Naive thymus-derived CD4-positive, alpha-beta T cell (primary cell): ENCODE data around the gene SHISA7. TPM values are rescaled to one million over a fixed set of nuclear protein-coding genes. Genes with fewer than 3 reads are reported as not detected.
A peak's percentile ranks its signal among the peaks of the same experiment; 100 is the strongest.

Experiments used
- ATAC-seq: fragments of 150-1000 bp; cut with Tn5 transposase; 2 replicates; pipeline ENCODE4 v1.10.0; 2021; ENCODE audit warnings: mild to moderate bottlenecking, moderate library complexity
- CTCF ChIA-PET: fragments of 350-600 bp; sonication (Branson Sonifier 250); formaldehyde crosslinking; loops from one replicate; lab custom pipeline; 2021; ENCODE audit warnings: antibody characterized with exemption; lab: Charles Lee
- POLR2A ChIA-PET: fragments of 350-600 bp; sonication (Branson Sonifier 250); formaldehyde crosslinking; loops from one replicate; lab custom pipeline; 2021; ENCODE audit warnings: antibody characterized with exemption, inconsistent platforms; lab: Charles Lee
- DNase-seq, 9 donors: peaks; one replicate each; pipeline versions ENCODE4 v3.0.0 to v3.0.0-alpha.2; 2020 to 2022; ENCODE audit warnings: mixed read lengths in 1 of 9
- H3K27ac ChIP-seq: one replicate; pipeline ENCODE4 v1.7.0; 2013; ENCODE audit warnings: mild to moderate bottlenecking, low read depth, low read length, moderate library complexity
- H3K27me3 ChIP-seq, 2 donors: one replicate each; pipeline ENCODE4 v1.7.0; 2013; ENCODE audit warnings: low read length in 2 of 2, mild to moderate bottlenecking in 2 of 2, moderate library complexity in 2 of 2; ENCODE audit not compliant: control insufficient read depth in 2 of 2, insufficient read depth in 2 of 2
- H3K36me3 ChIP-seq, 3 experiments: 1 replicate in 2 of 3; 2 replicates in 1 of 3; pipeline ENCODE4 v1.7.0; 2013; ENCODE audit warnings: low read length in 3 of 3, mild to moderate bottlenecking in 3 of 3, moderate library complexity in 1 of 3; ENCODE audit not compliant: insufficient read depth in 3 of 3, control insufficient read depth in 2 of 3
- H3K4me1 ChIP-seq, 2 donors: one replicate each; pipeline ENCODE4 v1.7.0; 2013; ENCODE audit warnings: low read length in 2 of 2, mild to moderate bottlenecking in 2 of 2, moderate library complexity in 1 of 2; ENCODE audit not compliant: control insufficient read depth in 2 of 2, insufficient read depth in 2 of 2
- H3K4me3 ChIP-seq: 2 replicates; pipeline ENCODE4 v1.7.0; 2013; ENCODE audit warnings: mild to moderate bottlenecking, low read length
- H3K9me3 ChIP-seq, 3 experiments: 1 replicate in 2 of 3; 2 replicates in 1 of 3; pipeline ENCODE4 v1.7.0; 2013; ENCODE audit warnings: low read length in 3 of 3; ENCODE audit not compliant: control insufficient read depth in 2 of 3
- H3K27ac Mint-ChIP-seq, 9 donors: one replicate each; pipeline ENCODE4 v1.8.0; 2020 to 2022; ENCODE audit warnings: mixed read lengths in 9 of 9, mild to moderate bottlenecking in 8 of 9, moderate library complexity in 5 of 9, inconsistent platforms in 2 of 9
- H3K27me3 Mint-ChIP-seq, 5 donors: one replicate each; pipeline ENCODE4 v1.8.0; 2021 to 2022; ENCODE audit warnings: mixed read lengths in 5 of 5, mild to moderate bottlenecking in 1 of 5
- H3K36me3 Mint-ChIP-seq, 5 donors: one replicate each; pipeline ENCODE4 v1.8.0; 2020 to 2022; ENCODE audit warnings: mixed read lengths in 5 of 5, mild to moderate bottlenecking in 3 of 5, inconsistent platforms in 1 of 5
- H3K4me1 Mint-ChIP-seq, 7 donors: one replicate each; pipeline ENCODE4 v1.8.0; 2020 to 2022; ENCODE audit warnings: mixed read lengths in 7 of 7, mild to moderate bottlenecking in 3 of 7, inconsistent platforms in 1 of 7
- H3K4me3 Mint-ChIP-seq, 10 donors: one replicate each; pipeline ENCODE4 v1.8.0; 2020 to 2022; ENCODE audit warnings: mild to moderate bottlenecking in 10 of 10, mixed read lengths in 10 of 10, moderate library complexity in 6 of 10, inconsistent platforms in 2 of 10
- H3K9me3 Mint-ChIP-seq, 11 donors: one replicate each; pipeline ENCODE4 v1.8.0; 2020 to 2022; ENCODE audit warnings: mixed read lengths in 11 of 11, mild to moderate bottlenecking in 4 of 11, inconsistent platforms in 1 of 11, moderate library complexity in 1 of 11
- intact Hi-C, 2 donors: fragments of 100-400 bp; cut with micrococcal nuclease; formaldehyde crosslinking; loops; one replicate each; pipeline ENCODE4 v1.15.1; 2023
- polyA plus RNA-seq, 2 donors: library from polyadenylated mRNA; unstranded; fragments of 300-500 nt; fragmentation: Illumina TruSeq; gene quantifications; one replicate each; pipeline ENCODE4 v1.2.3, GENCODE V29; 2021
- total RNA-seq, 6 experiments: library from RNA in 5 of 6; stranded (reverse) in 5 of 6; gene quantifications; 1 replicate in 5 of 6; 2 replicates in 1 of 6; pipeline ENCODE4 v1.2.3 and lab custom pipeline; 2021 to 2026

SHISA7 gene
- total and polyA plus RNA-seq, 7 experiments from 2014 or later, result not detected

DNA sequence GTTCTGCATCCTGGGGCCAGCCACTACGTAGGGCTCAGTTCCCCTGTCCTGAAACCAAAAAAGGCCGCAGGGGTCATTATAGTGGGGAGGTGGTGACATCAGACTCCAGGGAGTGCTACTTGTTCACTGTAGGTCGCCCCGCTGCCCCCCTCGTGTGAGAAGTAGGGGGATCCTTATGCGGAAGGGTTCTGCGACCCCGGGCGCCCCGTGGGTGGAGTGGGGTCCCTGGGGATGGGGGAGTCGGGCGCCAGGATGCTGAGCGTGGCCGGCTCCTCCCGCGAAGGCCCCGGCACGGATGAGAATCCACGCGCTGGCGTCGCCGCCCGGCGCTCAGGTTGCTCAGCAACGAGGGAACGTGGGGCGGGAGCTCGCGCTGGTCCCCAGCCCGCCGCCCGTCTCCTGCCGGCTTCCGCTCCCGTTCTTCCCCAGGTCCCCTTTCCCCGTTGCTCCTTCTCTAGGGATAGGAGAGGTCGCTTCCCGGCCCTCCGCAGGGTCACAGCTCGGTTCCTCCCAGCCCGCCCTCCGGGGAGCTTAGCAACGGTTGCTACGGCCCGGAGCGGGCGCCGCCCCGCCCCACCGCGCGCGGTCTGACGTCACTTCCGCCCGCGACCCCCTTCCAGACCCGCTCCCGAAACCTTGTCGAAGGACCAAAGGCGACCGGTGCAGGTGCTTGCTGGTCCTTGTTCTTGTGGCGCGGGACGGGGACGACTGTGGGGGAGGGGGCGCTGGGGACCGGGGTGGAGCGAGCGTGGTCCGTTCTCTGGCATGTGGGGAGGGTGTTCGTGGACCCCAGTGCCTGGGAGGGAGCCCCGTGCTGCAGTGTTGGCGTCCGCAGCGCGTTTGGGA is 41.7 kb upstream of the SHISA7 start, which contains the start of gene NAT14:
Gene NAT14 (plus strand): TSS at position 596 of the 846 bp plus-strand sequence. CDS start 521 bp downstream, outside the sequence.
- no peaks in the 10 kb centered on the region for H3K27me3 Mint-ChIP-seq
- Histone ChIP-seq H3K27ac (peak within 1 kb of the TSS; percentile 63), H3K27me3 (no peaks in the 10 kb centered on the region), H3K36me3 (peaks cover 0 to 21% (median 0%) of the 10 kb centered on the region in 3 experiments), H3K4me1 (peaks cover 12 to 13% of the 10 kb centered on the region in 2 donors), H3K4me3 (peak within 1 kb of the TSS; percentile 75), H3K9me3 (no peaks in the 10 kb centered on the region)
- peaks cover 5 to 23% (median 9%) of the 10 kb centered on the region in 7 donors for H3K4me1 Mint-ChIP-seq
- CTCF ChIA-PET, result interaction anchor here (0.6 to 1.1 kb wide), 3 partner anchors 18 to 356 kb away, joined by 3 read pairs; partner anchors contain the start of gene ZNF784
- DNase-seq, result peak; percentile 41 to 79 (median 62)
- H3K27ac Mint-ChIP-seq, result peak within 1 kb of the TSS; percentile 8 to 93 (median 83)
- no peaks in the 10 kb centered on the region for H3K9me3 Mint-ChIP-seq
- ATAC-seq, result peak; percentile 78
- H3K36me3 Mint-ChIP-seq, result peaks cover 0 to 2% (median 0%) of the 10 kb centered on the region in 5 donors
- intact Hi-C loops, result loop anchor here (1.0 to 2.0 kb wide), 3 partner anchors 9 to 18 kb away; partner anchors contain the start of gene ZNF628 (in 2 of the 2)
- H3K4me3 Mint-ChIP-seq, result peak within 1 kb of the TSS; percentile 72 to 89 (median 78)
- POLR2A ChIA-PET, result interaction anchor here (0.6 to 1.6 kb wide), 8 partner anchors 8 to 374 kb away, joined by 3 to 5 read pairs (median 4); partner anchors contain the start of gene ZNF628

DNA sequence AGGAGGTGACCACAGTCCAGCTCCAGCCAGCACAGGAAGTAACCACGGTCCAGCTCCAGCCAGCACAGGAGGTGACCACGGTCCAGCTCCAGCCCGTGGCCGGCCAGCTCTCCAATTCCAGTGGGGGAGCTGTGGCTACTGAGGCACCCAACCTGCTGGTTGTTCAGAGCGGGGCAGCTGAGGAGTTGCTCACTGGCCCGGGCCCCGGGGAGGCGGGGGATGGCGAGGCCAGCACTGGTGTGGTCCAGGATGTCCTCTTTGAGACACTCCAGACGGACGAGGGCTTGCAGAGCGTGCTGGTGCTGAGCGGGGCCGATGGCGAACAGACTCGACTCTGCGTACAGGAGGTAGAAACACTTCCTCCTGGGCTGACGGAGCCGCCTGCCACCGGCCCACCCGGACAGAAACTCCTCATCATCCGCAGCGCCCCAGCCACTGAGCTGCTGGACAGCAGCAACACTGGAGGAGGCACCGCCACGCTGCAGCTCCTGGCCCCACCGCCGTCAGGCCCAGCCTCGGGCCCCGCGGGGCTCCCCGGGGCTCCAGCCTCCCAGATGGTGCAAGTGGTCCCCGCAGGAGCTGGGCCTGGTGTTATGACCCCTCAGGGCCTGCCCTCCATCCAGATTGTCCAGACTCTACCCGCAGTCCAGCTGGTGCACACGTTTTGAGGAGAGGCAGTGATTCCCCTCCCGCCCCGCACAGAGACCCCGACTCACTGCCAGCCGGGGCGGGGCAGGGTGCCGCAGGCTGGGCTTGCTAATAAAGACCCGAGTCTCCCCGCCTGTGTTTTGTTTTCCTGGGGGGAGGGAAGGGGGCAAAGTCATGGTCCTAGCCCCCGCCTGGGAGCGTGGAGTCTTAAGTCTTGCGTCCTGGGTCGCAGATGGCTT is 40.8 kb upstream of the SHISA7 start:
- ATAC-seq (no peak), DNase-seq (no peak)
- H3K4me1 Mint-ChIP-seq, result peaks cover 9 to 31% (median 16%) of the 10 kb centered on the region in 7 donors
- peak overlapping the region; percentile 63 for H3K27ac ChIP-seq
- peaks cover 0 to 6% (median 1%) of the 10 kb centered on the region in 5 donors for H3K36me3 Mint-ChIP-seq
- peak overlapping the region; percentile 29 to 89 (median 72) for H3K4me3 Mint-ChIP-seq
- ChIA-PET CTCF (interaction anchor here (1.1 kb wide), 1 partner anchor 140 kb away, joined by 3 read pairs; the partner anchor contains the start of gene ZNF784), POLR2A (interaction anchor here (0.6 to 1.6 kb wide), 4 partner anchors 8 to 143 kb away, joined by 3 to 5 read pairs (median 4); partner anchors contain the start of gene ZNF628)
- H3K4me3 ChIP-seq, result peak overlapping the region; percentile 75
- no peaks in the 10 kb centered on the region for H3K27me3 ChIP-seq
- intact Hi-C loops, result loop anchor here in 1 of 2 donors (2.0 kb wide), 1 partner anchor 19 kb away; no protein-coding TSS in a partner anchor
- H3K36me3 ChIP-seq, result peaks cover 0 to 21% (median 0%) of the 10 kb centered on the region in 3 experiments
- H3K9me3 ChIP-seq, result no peaks in the 10 kb centered on the region
- peak overlapping the region in 4 of 9 donors; percentile 17 to 64 (median 46) for H3K27ac Mint-ChIP-seq
- H3K27me3 Mint-ChIP-seq, result no peaks in the 10 kb centered on the region
- H3K9me3 Mint-ChIP-seq, result peaks cover 0 to 2% (median 0%) of the 10 kb centered on the region in 11 donors
- H3K4me1 ChIP-seq, result peaks cover 12 to 13% of the 10 kb centered on the region in 2 donors

- peaks cover 0 to 8% (median 1%) of the 10 kb centered on the region in 5 donors for H3K36me3 Mint-ChIP-seq
- Histone ChIP-seq H3K27me3 (no peaks in the 10 kb centered on the region), H3K9me3 (no peaks in the 10 kb centered on the region), H3K27ac (no peak overlapping the region), H3K4me1 (peaks cover 12 to 15% of the 10 kb centered on the region in 2 donors), H3K4me3 (no peak overlapping the region), H3K36me3 (peaks cover 0 to 21% (median 0%) of the 10 kb centered on the region in 3 experiments)
- POLR2A ChIA-PET, result no interaction called here
- H3K27ac Mint-ChIP-seq, result no peak overlapping the region
- CTCF ChIA-PET, result no interaction called here
- H3K4me3 Mint-ChIP-seq, result peak overlapping the region in 3 of 10 donors; percentile 29 to 59 (median 29)
- H3K27me3 Mint-ChIP-seq, result no peaks in the 10 kb centered on the region
- DNase-seq (no peak), ATAC-seq (no peak)
- intact Hi-C loops, result no loop called here
- H3K9me3 Mint-ChIP-seq, result peaks cover 0 to 2% (median 0%) of the 10 kb centered on the region in 11 donors
- H3K4me1 Mint-ChIP-seq, result peaks cover 14 to 39% (median 23%) of the 10 kb centered on the region in 7 donors
Observed at GRCh38 chr19:55482967-55483705, 40.0 kb upstream of the SHISA7 start.

DNA sequence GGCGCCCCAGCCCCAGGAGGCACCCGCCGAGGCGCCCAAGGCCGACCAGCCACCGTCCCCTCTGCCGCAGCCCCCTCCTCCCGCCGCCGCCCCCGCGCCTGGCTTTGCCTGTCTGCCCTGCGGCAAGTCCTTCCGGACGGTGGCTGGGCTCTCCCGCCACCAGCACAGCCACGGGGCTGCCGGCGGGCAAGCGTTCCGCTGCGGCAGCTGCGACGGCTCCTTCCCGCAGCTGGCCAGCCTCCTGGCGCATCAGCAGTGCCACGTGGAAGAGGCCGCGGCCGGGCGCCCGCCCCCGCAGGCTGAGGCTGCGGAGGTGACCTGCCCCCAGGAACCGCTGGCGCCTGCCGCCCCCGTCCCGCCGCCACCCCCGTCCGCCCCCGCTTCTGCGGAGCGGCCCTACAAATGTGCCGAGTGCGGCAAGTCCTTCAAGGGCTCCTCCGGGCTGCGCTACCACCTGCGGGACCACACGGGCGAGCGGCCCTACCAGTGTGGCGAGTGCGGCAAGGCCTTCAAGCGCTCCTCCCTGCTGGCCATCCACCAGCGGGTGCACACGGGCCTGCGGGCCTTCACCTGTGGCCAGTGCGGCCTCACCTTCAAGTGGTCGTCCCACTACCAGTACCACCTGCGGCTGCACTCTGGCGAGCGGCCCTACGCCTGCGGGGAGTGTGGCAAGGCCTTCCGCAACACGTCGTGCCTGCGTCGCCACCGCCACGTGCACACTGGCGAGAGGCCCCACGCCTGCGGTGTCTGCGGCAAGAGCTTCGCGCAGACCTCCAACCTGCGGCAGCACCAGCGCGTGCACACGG is 39.3 kb upstream of the SHISA7 start:
- peaks cover 17 to 22% of the 10 kb centered on the region in 2 donors for H3K4me1 ChIP-seq
- H3K27ac ChIP-seq, result no peak overlapping the region
- Mint-ChIP-seq H3K27ac (no peak overlapping the region), H3K4me1 (peaks cover 20 to 46% (median 28%) of the 10 kb centered on the region in 7 donors), H3K9me3 (peaks cover 0 to 2% (median 0%) of the 10 kb centered on the region in 11 donors), H3K36me3 (peaks cover 0 to 8% (median 1%) of the 10 kb centered on the region in 5 donors), H3K4me3 (peak overlapping the region in 1 of 10 donors; percentile 59), H3K27me3 (no peaks in the 10 kb centered on the region)
- H3K36me3 ChIP-seq, result peaks cover 0 to 21% (median 0%) of the 10 kb centered on the region in 3 experiments
- DNase-seq (no peak), ATAC-seq (no peak)
- H3K27me3 ChIP-seq, result no peaks in the 10 kb centered on the region
- ChIA-PET POLR2A (no interaction called here), CTCF (no interaction called here)
- no peak overlapping the region for H3K4me3 ChIP-seq
- intact Hi-C loops, result no loop called here
- no peaks in the 10 kb centered on the region for H3K9me3 ChIP-seq

DNA sequence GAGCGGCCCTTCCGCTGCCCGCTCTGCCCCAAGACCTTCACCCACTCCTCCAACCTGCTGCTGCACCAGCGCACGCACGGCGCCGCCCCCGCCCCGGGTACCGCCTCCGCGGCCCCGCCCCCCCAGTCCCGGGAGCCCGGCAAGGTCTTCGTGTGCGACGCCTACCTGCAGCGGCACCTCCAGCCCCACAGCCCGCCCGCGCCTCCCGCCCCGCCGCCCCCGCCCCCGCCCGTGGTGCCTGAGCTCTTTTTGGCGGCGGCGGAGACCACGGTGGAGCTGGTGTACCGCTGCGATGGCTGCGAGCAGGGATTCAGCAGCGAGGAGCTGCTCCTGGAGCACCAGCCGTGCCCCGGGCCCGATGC is 38.7 kb upstream of the SHISA7 start:
- Mint-ChIP-seq H3K4me3 (no peak overlapping the region), H3K27me3 (no peaks in the 10 kb centered on the region), H3K4me1 (peaks cover 20 to 50% (median 32%) of the 10 kb centered on the region in 7 donors), H3K9me3 (peaks cover 0 to 2% (median 0%) of the 10 kb centered on the region in 11 donors), H3K27ac (no peak overlapping the region), H3K36me3 (peaks cover 0 to 8% (median 1%) of the 10 kb centered on the region in 5 donors)
- ATAC-seq, result no peak
- Histone ChIP-seq H3K4me3 (no peak overlapping the region), H3K27me3 (no peaks in the 10 kb centered on the region), H3K9me3 (no peaks in the 10 kb centered on the region), H3K36me3 (peaks cover 0 to 21% (median 0%) of the 10 kb centered on the region in 3 experiments), H3K4me1 (peaks cover 20 to 23% of the 10 kb centered on the region in 2 donors), H3K27ac (no peak overlapping the region)
- CTCF ChIA-PET, result no interaction called here
- intact Hi-C loops, result no loop called here
- POLR2A ChIA-PET, result no interaction called here
- DNase-seq, result no peak
